HG02678 (cell line): Measurements from ENCODE around the gene RASSF4.

ENCODE experiments used
- ATAC-seq: cut with Tn5 transposase; IDR thresholded peaks from one replicate; pipeline ENCODE4 v1.9.1; 2021; ENCODE audit warnings: mild to moderate bottlenecking, moderate library complexity; ENCODE audit not compliant: unreplicated experiment

Gene RASSF4

GRCh38 chr10:44927352-44927751, 32.2 kb upstream of the RASSF4 start:
- no peak for ATAC-seq

GRCh38 chr10:44928462-44928861, 31.1 kb upstream of the RASSF4 start:
- ATAC-seq, result no peak

GRCh38 chr10:44929356-44930255, 30.0 kb upstream of the RASSF4 start:
- ATAC-seq, result no peak

GRCh38 chr10:44930904-44931620, 28.5 kb upstream of the RASSF4 start:
- no peak for ATAC-seq

- no peak for ATAC-seq
These were observed 27.7 kb upstream of the RASSF4 start for GRCh38 chr10:44931621-44932516.

- ATAC-seq, result peak; percentile 96
These were observed 26.8 kb upstream of the RASSF4 start for GRCh38 chr10:44932517-44933450.

- ATAC-seq, result no peak
These were observed 25.9 kb upstream of the RASSF4 start for GRCh38 chr10:44933451-44934321.

- ATAC-seq, result no peak
These were observed 25.0 kb upstream of the RASSF4 start for GRCh38 chr10:44934416-44935200.

GRCh38 chr10:44935201-44935965, 24.2 kb upstream of the RASSF4 start:
- no peak for ATAC-seq

GRCh38 chr10:44935966-44936295, 23.7 kb upstream of the RASSF4 start:
- no peak for ATAC-seq

- ATAC-seq, result no peak
These were observed 23.2 kb upstream of the RASSF4 start for GRCh38 chr10:44936314-44936975.

GRCh38 chr10:44937196-44938005, 22.2 kb upstream of the RASSF4 start:
- ATAC-seq, result no peak

- no peak for ATAC-seq
These were observed 20.6 kb upstream of the RASSF4 start for GRCh38 chr10:44938956-44939355.

- no peak for ATAC-seq
These were observed 19.8 kb upstream of the RASSF4 start for GRCh38 chr10:44939691-44940401.

- ATAC-seq, result no peak
These were observed 15.2 kb upstream of the RASSF4 start for GRCh38 chr10:44944354-44944753.

GRCh38 chr10:44946205-44946604, 13.4 kb upstream of the RASSF4 start:
- peak; percentile 51 for ATAC-seq
